Chondrocyte (in vitro differentiated cells): ENCODE measurements around the gene TPM1. TPM values are rescaled to one million over a fixed set of nuclear protein-coding genes. Genes with fewer than 3 reads are reported as not detected.

ENCODE experiments used
- DNase-seq: peaks from one replicate; pipeline ENCODE4 v3.0.0; 2021; ENCODE audit warnings: mixed read lengths, low spot score
- H3K27ac Mint-ChIP-seq: one replicate; pipeline ENCODE4 v1.8.0; 2021; ENCODE audit warnings: mild to moderate bottlenecking, moderate library complexity, mixed read lengths; ENCODE audit not compliant: unreplicated experiment
- H3K27me3 Mint-ChIP-seq: 2 replicates; pipeline ENCODE4 v1.8.0; 2021; ENCODE audit warnings: low read depth, mixed read lengths
- H3K36me3 Mint-ChIP-seq: 2 replicates; pipeline ENCODE4 v1.8.0; 2021; ENCODE audit warnings: low read depth, mixed read lengths
- H3K4me1 Mint-ChIP-seq: 2 replicates; pipeline ENCODE4 v1.8.0; 2021; ENCODE audit warnings: low read depth, mild to moderate bottlenecking, mixed read lengths
- H3K4me3 Mint-ChIP-seq: one replicate; pipeline ENCODE4 v1.8.0; 2021; ENCODE audit warnings: mild to moderate bottlenecking, moderate library complexity, mixed read lengths; ENCODE audit not compliant: unreplicated experiment
- H3K9me3 Mint-ChIP-seq: 2 replicates; pipeline ENCODE4 v1.8.0; 2021; ENCODE audit warnings: low read depth, mixed read lengths
- CTCF ChIP-seq: fragments of 200-600 bp; sonication (generic); IDR thresholded peaks from 2 replicates; pipeline ENCODE4 v1.5.0; 2021; ENCODE audit warnings: antibody characterized with exemption, mild to moderate bottlenecking, moderate library complexity
- total RNA-seq: library from RNA; stranded (reverse); gene quantifications from 3 replicates; pipeline ENCODE4 v1.2.1, GENCODE V29; 2021

Gene TPM1
- total RNA-seq, 1 donor from 2014 or later, result 2,332 TPM

- Mint-ChIP-seq H3K4me3 (peak overlapping the region; percentile 99), H3K36me3 (peaks cover 35% of the 10 kb centered on the region), H3K9me3 (peaks cover 6% of the 10 kb centered on the region), H3K27ac (peak overlapping the region; percentile 96), H3K4me1 (peaks cover 56% of the 10 kb centered on the region), H3K27me3 (no peaks in the 10 kb centered on the region)
- TF ChIP-seq CTCF, result no peak
- DNase-seq, result no peak
These were observed 1.1 kb upstream of the TPM1 start for GRCh38 chr15:63041402-63041973.

- no peaks in the 10 kb centered on the region for H3K27me3 Mint-ChIP-seq
- H3K27ac Mint-ChIP-seq, result peak overlapping the region; percentile 96
- no peak for DNase-seq
- H3K4me3 Mint-ChIP-seq, result peak overlapping the region; percentile 99
- peaks cover 63% of the 10 kb centered on the region for H3K4me1 Mint-ChIP-seq
- peaks cover 50% of the 10 kb centered on the region for H3K36me3 Mint-ChIP-seq
- no peak for TF ChIP-seq CTCF
- peaks cover 6% of the 10 kb centered on the region for H3K9me3 Mint-ChIP-seq
These were observed 359 bp downstream of the TPM1 start for GRCh38 chr15:63042877-63043334.

GRCh38 chr15:63043335-63044076 lies 959 bp downstream of the TPM1 start:
- peaks cover 57% of the 10 kb centered on the region for H3K4me1 Mint-ChIP-seq
- peak overlapping the region; percentile 96 for H3K27ac Mint-ChIP-seq
- H3K36me3 Mint-ChIP-seq, result peaks cover 50% of the 10 kb centered on the region
- no peak for TF ChIP-seq CTCF
- H3K4me3 Mint-ChIP-seq, result peak overlapping the region; percentile 99
- H3K9me3 Mint-ChIP-seq, result peaks cover 6% of the 10 kb centered on the region
- H3K27me3 Mint-ChIP-seq, result no peaks in the 10 kb centered on the region
- no peak for DNase-seq

- Mint-ChIP-seq H3K27ac (peak overlapping the region; percentile 96), H3K4me3 (peak overlapping the region; percentile 99), H3K36me3 (peaks cover 54% of the 10 kb centered on the region), H3K4me1 (peaks cover 56% of the 10 kb centered on the region), H3K9me3 (peaks cover 6% of the 10 kb centered on the region), H3K27me3 (no peaks in the 10 kb centered on the region)
- no peak for TF ChIP-seq CTCF
- no peak for DNase-seq
These were observed 1.6 kb downstream of the TPM1 start for GRCh38 chr15:63044077-63044644.

GRCh38 chr15:63044645-63045464 lies 2.3 kb downstream of the TPM1 start:
- peaks cover 59% of the 10 kb centered on the region for H3K36me3 Mint-ChIP-seq
- peak overlapping the region; percentile 96 for H3K27ac Mint-ChIP-seq
- no peak for DNase-seq
- H3K27me3 Mint-ChIP-seq, result no peaks in the 10 kb centered on the region
- no peak for TF ChIP-seq CTCF
- H3K4me3 Mint-ChIP-seq, result peak overlapping the region; percentile 99
- peaks cover 56% of the 10 kb centered on the region for H3K4me1 Mint-ChIP-seq
- no peaks in the 10 kb centered on the region for H3K9me3 Mint-ChIP-seq
